ENCODE data around the gene CTSH.

The CTSH gene, protein sequence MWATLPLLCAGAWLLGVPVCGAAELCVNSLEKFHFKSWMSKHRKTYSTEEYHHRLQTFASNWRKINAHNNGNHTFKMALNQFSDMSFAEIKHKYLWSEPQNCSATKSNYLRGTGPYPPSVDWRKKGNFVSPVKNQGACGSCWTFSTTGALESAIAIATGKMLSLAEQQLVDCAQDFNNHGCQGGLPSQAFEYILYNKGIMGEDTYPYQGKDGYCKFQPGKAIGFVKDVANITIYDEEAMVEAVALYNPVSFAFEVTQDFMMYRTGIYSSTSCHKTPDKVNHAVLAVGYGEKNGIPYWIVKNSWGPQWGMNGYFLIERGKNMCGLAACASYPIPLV

DNA sequence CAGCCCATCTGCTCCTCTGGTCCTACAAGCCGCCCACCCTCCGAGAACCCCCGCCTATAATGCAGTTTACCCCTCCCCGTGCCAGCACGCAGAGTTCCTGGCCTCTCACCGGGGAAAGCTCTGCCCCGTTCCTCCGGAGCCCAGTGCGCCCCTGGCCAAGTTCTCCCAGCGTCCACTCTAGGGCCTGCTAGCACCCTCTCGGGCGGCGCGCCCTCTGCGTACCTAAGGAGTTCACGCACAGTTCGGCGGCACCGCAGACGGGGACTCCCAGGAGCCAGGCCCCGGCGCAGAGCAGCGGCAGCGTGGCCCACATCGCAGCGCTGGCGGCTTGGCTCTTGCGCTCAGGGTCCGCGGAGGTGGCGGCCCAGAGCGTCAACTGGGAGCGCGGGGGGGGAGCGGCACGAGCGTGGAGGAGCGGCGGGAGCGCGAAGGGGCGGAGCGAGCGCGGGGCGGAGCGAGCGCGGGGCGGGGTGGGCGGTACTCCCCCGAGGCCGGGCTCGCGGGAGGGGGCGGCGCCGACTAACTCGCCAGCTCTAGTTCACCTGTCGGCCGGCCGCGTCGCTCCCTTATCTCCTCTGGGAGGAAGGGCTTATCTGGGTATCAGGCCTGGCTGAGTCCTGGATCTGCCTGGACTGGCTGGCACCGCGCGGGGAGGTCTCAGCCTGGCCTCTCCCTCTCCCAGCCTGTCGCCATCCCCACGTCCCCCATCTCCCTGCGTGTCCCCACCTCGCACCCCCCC is at the start of gene CTSH:
TSS of gene CTSH (minus strand) at position 378 of the 739 bp plus-strand sequence. CDS start at position 313, 65 bp downstream.
- DNase-seq, result peak; percentile 38 to 65

DNA sequence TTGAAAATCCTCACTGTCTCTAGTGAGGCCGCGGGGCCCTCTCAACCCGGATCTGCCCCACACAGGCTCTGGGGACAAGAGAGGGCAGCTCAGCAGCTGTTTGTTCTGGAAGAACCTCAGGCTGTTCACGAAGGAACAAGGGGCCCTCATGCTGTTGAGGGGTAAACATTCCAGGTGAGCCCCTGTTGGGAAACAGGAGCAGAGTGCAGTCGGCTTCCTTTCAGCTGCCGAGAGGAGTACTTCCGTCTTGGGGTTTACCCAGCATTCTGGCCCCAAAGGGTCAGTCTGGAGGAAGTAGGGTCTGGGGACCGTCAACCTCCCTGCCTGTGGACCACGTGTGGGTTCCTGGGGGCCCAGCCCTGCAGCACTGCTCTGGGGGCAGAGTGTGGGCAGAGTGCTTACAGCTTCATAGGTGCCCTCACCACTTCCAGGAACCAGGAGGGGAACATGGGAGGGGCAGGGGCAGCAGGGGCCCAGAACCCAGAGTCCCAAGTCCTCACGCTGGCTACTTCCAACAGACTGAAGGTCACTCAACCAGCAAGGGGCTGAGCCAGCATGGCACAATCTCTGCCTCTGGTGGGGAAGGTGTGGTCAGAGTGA is 49.2 kb upstream of the CTSH start:
- DNase-seq, result no peak

DNA sequence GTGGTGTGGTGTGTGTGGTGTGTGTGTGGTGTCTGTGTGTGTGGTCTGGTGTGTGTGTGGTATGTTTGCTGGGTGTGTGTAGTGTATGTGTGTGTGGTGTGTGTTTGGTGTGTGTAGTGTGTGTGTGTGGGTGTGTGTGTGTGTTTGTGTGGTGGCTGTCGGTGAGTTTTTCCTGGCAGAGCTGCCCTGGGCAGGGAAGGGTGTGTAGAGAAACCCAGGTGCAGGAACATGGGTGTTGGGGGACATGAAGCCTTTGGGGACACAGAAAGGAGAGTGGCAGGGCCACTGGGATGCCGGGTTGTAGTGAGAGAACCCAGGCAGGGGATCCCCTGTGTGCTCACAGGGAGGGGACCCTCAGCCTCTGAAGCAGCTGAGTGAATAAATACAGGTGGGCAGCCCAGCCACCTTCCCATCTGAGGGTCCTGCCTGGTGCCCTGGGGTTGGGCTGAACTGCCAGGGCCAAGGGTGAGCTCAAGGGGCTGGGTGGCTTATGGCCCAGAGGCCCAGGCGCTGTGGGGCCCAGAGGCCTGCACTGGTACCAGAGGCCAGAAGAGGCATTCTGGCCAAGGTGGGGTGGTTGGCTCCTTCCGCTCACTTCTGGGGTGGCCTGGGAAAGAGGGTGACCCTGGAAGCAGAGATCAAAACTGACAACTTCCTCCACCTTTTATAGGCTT is 48.5 kb upstream of the CTSH start:
- DNase-seq, result no peak

DNA sequence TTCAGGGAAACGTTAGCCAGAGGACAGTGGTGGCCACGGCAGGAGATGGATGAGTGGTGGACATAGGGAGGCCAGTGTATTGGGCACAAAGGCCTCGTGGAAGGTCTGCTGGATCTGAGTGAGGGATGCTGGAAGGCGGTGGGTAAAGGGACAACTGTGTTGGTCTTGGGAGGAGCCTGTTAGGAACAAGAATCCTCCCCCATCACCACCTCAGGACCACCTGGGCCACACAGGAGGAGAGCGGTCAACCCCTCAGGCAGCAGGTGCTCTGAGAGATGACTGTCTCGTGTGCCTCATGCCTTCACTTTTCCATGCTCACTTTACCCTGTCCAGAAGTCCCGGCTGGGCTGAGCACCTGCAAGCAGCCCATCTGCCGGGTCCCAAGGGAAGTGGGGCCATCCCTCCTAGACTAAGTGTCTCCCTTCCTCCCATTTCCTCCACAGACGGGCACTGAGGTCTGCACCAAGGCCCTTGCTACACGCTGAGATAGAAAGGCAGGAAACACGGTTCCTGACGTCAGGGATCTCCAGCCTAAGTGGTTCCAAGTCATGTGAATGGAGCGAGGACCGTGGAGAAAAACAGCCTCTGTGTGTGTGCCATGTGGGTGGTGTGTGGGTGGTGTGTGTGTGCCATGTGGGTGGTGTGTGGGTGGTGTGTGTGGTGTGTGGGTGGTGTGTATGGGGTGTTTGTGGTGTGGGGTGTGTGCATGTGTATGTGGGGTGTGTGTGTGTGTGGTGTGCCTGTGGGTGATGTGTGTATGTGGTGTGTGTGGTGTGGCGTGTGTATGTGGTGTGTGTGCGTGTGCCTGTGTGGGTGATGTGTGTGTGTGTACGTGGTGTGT is 47.8 kb upstream of the CTSH start:
- no peak for DNase-seq

DNA sequence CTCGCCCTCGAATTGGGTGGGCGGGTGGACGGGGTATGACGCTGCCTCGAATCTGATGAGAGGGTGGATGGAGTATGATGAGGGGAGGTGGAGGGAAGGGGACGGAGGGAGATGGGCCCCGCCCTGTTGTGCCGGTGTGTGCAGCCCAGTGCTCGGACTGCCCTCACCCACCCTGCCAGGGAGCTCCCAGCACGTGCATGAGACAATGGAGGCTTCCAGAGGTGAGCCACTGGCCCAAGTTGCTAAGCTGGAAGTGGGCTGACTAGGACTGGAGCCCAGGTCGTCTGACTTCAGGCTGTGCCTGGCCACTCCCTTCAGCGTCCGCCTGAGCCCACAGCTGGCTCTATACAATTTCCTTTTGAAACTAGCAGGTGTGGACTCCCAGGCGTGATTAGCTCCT is 47.0 kb upstream of the CTSH start:
- DNase-seq, result no peak

DNA sequence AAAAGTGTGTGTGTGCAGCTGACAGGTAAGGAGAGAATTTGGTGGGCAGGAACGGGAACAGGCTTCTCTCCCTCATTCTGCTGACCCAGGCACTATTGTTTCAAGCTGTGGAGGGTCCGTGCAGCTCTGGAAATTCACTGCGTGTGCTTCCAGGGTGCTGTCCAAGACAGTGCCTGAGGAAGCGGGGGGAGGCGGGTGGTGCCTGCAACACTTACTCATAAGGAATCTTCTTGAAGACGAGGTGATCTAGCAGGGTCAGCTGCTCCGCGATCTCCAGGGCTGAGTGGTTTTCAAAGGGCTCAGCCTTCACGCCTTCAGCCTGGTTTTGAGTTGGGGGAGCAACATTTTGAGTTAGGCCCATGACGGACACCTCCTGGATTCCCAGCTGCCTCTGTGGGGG is 46.6 kb upstream of the CTSH start:
- DNase-seq, result no peak

DNA sequence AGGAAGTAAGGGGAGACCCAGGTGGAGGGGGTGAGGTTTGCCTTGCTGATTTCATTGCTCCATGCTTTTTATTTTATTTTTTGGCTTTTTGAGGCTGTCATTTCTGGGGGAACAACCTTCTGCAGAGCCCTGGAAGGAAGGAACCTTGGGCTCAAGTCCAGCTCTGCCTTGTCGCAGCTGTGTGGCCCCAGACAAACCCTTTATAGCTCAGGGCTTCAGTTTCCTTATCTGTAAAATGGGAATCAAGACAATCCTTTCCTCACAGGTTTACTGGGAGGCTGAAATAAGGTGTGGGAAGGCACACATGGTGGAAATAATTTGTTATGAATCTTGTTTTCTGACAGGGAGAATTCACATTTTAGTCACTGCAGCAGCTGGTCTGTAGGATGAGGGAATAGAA is 45.4 kb upstream of the CTSH start:
- no peak for DNase-seq

DNA sequence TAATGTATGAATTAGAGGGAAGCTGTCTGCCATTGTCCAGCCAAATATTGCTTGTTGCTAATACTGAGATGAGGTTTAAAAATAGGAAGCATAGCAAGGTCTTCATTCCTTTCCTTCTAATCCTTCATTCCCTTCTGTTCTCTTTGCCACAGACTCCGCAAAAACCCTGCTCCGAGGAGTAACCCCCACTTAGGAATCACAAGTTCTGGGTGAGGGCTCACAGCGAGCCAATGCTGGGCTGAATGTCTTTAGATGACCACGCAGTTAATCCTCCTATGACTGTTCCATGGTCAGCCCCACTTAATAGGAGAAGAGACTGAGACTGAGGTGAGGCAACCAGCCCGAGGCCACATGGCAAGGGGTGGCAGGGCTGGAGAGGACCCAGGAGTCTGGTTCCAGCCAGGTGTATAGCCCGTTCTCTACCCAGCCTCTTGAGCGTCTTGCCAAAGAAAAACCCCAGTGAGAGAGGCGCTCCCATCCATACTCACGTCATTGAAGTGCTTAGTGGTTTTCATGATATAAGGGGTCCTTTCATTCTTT is 44.9 kb upstream of the CTSH start:
- no peak for DNase-seq

DNA sequence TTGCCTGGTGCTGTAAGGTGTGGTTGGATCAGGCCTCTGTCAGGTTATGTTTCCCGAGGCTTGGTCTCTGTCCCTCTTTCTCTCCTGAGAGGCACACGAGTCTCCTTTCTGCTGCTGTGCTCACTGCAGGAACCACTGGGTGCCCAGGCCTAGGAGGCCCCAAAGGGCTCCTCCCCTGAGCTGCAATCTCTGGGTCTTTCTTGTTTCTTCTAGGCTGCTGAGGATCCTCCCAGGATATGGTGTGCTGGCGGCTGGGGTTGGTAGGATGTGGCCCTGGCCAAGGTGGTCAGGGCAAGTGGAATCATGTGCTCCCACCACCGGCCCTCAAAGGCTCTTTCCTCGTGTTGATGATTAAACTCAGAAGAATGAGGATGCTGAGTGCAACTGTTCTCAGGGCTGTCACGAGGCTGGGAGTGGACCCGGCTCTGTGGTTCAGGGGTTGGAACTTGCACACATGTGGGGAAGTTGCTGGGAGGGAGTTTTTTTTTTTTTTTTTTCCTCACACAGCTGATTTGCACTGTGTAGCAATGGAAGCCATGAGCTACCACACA is 43.6 kb upstream of the CTSH start:
- DNase-seq, result no peak

DNA sequence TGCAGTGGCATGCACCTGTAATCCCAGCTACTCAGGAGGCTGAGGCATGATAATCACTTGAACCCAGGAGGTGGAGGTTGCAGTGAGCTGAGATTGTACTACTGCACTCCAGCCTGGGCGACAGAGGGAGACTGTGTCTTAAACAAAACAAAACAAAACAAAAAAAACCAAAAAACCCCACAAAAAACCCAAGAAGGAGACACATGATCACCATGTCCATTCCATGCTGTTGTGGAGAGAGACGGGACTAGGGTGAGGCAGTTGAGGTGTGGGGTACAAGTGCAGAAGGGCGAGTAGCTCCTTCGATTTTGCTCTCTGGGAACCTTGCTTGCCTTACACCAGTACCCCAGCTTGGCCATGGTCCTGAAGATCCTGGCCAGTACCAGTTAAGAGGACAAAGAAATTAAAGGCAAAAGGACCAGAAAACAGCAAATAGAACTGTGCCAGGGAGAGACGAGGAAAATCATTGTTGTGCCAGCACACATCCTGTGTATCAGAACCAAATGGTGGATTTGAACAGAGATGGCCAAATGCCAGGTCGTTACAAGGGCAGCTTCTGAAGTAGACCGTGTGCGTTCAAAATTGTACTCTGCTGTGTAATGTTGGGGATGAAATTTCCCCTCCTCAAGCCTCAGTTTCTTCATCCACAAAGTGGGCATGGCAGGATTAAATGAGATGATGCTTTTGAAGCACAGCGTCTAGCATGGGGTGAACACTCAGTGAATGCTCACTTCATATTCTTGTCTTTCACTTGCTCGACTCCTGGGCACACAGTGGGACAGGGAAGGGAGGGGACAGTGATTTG is 42.9 kb upstream of the CTSH start:
- DNase-seq, result no peak

DNA sequence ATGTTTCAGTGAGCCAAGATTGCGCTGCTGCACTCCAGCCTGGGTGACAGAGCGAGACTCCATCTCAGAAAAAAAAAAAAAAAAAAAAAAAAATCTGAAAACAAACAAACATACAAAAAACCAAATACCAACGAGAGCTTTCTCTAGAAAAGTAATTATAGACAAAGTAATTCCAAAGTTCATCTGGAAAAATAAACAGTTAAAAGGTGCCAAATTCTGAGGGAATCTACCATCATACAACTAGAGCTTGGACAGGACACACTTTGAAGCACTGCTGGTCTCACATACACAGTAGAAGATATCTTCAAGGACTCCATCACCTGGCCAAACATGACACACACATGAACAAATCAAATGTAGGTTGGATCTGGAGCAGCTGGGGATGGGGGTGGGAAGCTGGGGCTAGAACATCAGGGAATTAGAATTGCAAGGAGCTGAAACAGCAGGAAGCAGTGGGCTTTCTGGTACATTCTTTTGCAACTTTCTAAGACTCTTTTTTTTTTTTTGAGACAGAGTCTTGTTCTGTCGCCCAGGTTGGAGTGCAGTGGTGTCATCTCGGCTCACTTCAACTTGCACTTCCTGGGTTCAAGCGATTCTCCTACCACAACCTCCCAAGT is 41.1 kb upstream of the CTSH start:
- DNase-seq, result no peak

DNA sequence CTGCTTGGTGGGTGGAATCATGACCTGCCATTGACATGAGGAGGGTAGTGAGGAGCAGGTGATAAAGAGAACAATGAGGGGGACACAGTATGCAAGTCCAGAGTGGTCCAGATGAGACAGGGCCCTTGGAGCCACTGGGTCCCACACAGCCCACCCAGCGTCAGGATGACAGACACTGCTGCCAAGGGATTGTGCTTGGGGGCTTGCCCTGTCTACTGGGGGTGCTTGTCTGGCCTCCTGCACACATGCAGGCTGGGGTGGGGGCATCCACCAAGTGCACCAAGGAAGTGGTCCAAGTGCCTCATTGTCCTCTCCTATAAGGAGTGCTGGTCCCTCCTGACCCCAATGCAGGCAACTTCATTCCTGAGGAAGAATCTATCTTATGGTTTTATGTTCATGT is 39.2 kb upstream of the CTSH start:
- no peak for DNase-seq

DNA sequence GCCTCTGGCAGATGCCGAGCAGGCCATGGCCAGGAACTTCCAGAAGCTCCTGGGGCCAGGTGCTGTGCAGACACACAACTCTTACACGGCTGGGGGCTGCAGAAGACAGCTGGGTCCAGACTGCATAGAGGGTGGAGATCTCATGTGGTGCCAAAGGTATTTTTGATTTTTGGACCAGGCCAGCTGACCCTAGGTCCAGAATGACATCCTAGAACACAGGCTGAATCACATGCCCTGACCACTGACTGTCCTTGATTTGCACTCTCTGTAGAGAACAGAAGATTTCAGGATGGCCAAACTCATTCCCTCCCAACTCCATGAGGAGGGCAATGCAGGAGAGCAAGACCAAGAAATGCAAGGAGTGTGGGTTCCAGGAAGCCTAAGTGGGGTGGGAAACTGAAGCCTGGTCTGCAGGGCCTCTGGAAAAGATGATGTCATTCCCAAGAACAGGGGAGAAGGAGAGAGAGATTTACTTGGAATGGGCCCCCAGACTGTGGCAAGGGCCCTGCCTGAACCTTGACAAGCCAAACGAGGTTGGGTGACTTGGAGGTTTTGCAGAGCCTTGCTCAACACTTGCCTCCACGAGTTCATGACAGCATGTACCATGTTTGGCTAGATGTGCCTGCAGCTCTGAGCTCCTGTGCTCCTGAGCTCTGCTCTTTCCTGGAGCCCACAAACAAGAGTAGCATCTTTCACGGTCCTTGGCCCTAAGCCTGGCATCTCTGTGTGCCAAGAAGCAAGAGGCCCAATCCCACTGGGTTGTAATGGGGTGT is 38.5 kb upstream of the CTSH start:
- no peak for DNase-seq

DNA sequence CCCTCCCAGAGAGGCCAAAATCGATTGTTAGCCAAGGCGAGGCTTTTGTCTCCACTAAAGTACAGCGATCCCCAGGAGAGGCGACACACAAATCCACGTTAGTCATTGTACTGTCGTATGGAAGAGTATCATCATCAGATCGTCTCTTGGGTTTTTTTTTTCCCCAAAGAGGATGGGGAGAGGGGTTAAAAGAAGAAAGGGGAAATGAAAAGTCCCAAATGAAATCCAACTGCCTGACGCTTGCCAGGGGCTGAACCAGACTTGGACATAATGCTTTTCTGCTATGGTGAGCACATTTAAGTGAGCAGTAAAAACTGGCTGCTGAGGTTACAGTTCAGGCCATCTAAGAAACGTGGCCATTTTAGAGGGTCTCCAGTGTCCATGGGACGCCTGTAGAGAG is 37.9 kb upstream of the CTSH start:
- no peak for DNase-seq

DNA sequence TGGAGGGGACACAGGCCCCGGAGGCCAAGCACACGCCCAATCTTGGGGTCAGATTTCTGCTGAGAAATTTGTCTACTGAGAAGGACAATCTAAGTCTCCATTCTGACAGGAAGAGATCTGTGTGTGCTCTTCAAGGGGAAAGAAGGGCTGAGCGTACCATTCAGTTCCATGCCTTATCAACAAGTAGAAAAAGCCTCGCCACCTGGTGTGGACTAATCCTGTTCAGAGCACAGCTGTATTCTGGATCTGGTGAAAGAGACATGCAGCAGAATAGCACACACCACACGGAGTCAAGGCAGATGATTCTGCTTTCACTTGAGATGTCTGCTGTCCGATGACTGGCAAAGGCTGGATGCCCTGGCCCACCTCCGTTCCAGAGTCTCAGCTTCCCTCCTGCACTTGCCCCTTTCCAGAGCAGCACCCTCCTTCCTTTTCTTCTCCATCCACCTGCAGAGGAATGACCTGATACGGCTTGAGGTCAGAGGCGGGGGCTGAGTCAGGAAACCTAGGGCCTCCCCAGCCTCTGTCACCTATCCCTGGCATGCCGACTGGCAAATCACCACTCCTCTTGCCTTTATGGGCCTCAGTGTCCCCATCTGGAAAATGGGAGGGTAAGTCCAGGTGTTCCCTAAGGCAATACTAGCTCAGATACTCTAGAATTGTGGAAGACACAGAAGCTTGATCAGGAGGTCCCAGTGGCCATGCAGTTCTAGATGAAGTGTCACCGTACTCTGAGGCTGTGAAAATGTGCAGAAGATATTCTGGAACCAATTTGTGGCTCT is 36.9 kb upstream of the CTSH start:
- DNase-seq, result no peak

DNA sequence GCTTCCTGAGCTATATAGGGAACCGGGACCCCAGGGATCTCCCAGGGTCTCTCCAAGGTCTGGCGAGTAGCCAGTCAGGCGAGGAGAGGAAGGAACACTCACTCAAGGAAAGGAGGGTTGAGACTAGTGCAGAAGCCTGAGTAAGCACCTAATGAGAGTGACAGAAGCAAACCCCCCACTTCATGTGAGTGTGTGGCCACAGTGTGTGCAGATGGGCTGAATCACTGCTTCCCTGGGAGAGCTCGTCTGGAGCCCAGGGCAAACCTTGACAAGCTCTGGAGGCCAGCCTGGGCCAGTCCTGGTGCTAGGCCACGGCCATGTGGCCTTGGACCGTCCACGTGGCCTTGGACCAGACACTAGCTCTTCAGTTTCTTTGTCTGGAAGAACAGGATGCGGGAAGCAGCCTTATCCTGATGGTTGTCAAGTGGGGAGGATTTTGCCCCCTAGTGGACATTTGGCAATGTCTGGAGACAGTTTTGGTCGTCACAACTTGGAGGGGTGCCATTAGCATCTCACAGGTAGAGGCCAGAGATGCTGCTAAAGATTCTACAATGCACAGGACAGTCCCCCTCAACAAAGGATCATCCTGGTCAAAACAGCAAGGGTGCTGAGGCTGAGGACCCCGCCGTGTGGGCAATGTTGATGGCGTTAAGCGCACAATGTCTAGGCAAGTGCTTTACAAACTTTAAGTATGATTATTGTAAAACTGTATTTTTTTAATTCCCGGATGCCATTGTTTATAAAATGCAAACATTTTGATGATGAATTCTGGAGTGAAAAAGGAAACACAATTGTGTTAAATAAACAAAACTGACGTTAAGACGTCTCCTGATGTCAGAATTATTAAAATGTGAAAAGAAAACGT is 34.8 kb upstream of the CTSH start:
- DNase-seq, result peak; percentile 3 to 27

DNA sequence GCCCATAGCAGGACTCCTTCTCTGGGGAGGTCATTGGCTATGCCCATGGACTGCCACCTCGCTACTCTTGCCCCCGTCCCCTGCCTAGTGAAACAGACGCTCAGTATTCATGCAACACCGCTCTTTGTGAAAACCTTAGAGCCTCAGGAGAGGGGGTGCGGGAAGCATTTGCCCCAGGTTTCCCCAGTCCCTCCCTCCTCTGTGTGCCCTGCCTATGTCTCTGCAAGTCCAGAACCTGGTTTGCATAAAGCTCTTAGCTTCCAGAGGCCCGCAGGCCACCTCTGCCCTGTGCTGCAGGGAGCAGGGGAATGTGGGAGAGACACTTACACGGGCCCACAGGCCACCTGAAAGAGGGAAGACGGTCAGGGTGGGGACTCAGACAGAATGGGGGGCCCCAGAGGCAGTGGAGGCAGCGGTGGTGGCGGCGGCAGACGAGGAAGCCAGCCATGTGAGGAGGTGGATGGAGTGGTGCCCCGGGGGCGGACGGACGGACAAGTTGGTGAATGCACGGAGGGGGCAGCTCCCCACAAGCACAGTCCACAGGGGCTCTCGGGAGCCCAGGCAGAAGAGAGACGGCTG is 33.8 kb upstream of the CTSH start:
- DNase-seq, result no peak

All from NCI-H1930 (cell line).